H1 (cell line): ENCODE data around the gene SLC25A42. TPM values are rescaled to one million over a fixed set of nuclear protein-coding genes. Genes with fewer than 3 reads are reported as not detected.
A peak's percentile ranks its signal among the peaks of the same experiment; 100 is the strongest.

ENCODE experiments used
- CTCF ChIA-PET: fragments of 300-600 bp; sonication (Branson Sonifier 250); formaldehyde crosslinking; loops from one replicate; lab custom pipeline; 2021; ENCODE audit not compliant: partially characterized antibody; lab: Charles Lee
- POLR2A ChIA-PET: fragments of 300-600 bp; sonication (Branson Sonifier 250); formaldehyde crosslinking; loops from one replicate; lab custom pipeline; 2021; ENCODE audit warnings: inconsistent platforms; ENCODE audit not compliant: partially characterized antibody; lab: Charles Lee
- DNase-seq, 2 experiments: peaks; one replicate each; pipeline versions ENCODE4 v3.0.0 to v3.0.0-alpha.2; 2010 to 2022; ENCODE audit warnings: low spot score in 2 of 2, low read depth in 1 of 2, mixed read lengths in 1 of 2
- FAIRE-seq: peaks from 2 replicates; lab custom pipeline; 2011; peaks lifted over from hg19 to GRCh38; lab: Jason Lieb, UNC
- H2AFZ ChIP-seq: 2 replicates; pipeline ENCODE4 v1.8.1; 2012; ENCODE audit warnings: low read length, inconsistent platforms
- H2AK5ac ChIP-seq: 2 replicates; pipeline ENCODE4 v1.6.1; 2013; ENCODE audit warnings: low read depth, low read length
- H2BK120ac ChIP-seq: replicated peaks from 2 replicates; pipeline ENCODE3; 2013; ENCODE audit warnings: low read depth, low read length, inconsistent platforms
- H2BK12ac ChIP-seq: 2 replicates; pipeline ENCODE4 v1.6.1; 2013; ENCODE audit warnings: low read depth, low read length
- H2BK15ac ChIP-seq: 2 replicates; pipeline ENCODE4 v1.6.1; 2013; ENCODE audit warnings: low read length
- H2BK20ac ChIP-seq: 2 replicates; pipeline ENCODE4 v1.6.1; 2013; ENCODE audit warnings: low read length
- H2BK5ac ChIP-seq: 2 replicates; pipeline ENCODE4 v1.6.1; 2013; ENCODE audit warnings: low read depth, low read length
- H3K14ac ChIP-seq: 2 replicates; pipeline ENCODE4 v1.6.1; 2013; ENCODE audit warnings: inconsistent platforms; ENCODE audit not compliant: insufficient read length
- H3K18ac ChIP-seq: 2 replicates; pipeline ENCODE4 v1.6.1; 2013; ENCODE audit warnings: low read length; ENCODE audit errors: extremely low read depth
- H3K23ac ChIP-seq: 2 replicates; pipeline ENCODE4 v1.6.1; 2013; ENCODE audit warnings: inconsistent platforms; ENCODE audit not compliant: insufficient read length
- H3K23me2 ChIP-seq: 2 replicates; pipeline ENCODE4 v1.6.1; 2013; ENCODE audit warnings: low read depth, low read length
- H3K27ac ChIP-seq: 2 replicates; pipeline ENCODE4 v1.6.1; 2011; ENCODE audit warnings: low read depth, low read length, inconsistent platforms
- H3K27me3 ChIP-seq, 4 experiments: replicated peaks in 1 of 4; 1 replicate in 1 of 4; 2 replicates in 3 of 4; pipeline versions ENCODE4 v1.6.1 to v1.8.1; 2011 to 2013; ENCODE audit warnings: low read length in 3 of 4, mild to moderate bottlenecking in 3 of 4, inconsistent platforms in 2 of 4, mixed read lengths in 2 of 4, moderate library complexity in 1 of 4; ENCODE audit not compliant: control insufficient read depth in 3 of 4, insufficient read depth in 3 of 4; ENCODE audit errors: extremely low read depth in 1 of 4
- H3K36me3 ChIP-seq, 4 experiments: 2 replicates each; pipeline versions ENCODE4 v1.6.1 to v1.8.1; 2011 to 2013; ENCODE audit warnings: mild to moderate bottlenecking in 4 of 4, low read length in 3 of 4, moderate library complexity in 2 of 4, control low read depth in 1 of 4, inconsistent platforms in 1 of 4; ENCODE audit not compliant: insufficient read depth in 4 of 4, control insufficient read depth in 2 of 4
- H3K4ac ChIP-seq: replicated peaks from 2 replicates; pipeline ENCODE3; 2013; ENCODE audit warnings: low read length, low read depth, mixed read lengths, inconsistent platforms; ENCODE audit not compliant: insufficient read length
- H3K4me1 ChIP-seq, 4 experiments: replicated peaks in 1 of 4; 1 replicate in 1 of 4; 2 replicates in 3 of 4; pipeline versions ENCODE4 v1.6.1 to v1.8.1; 2011 to 2013; ENCODE audit warnings: low read length in 3 of 4, inconsistent platforms in 2 of 4, mixed read lengths in 1 of 4; ENCODE audit not compliant: insufficient read depth in 4 of 4, control insufficient read depth in 3 of 4
- H3K4me2 ChIP-seq, 2 experiments: 2 replicates each; pipeline versions ENCODE4 v1.6.1 to v1.8.1; 2011 to 2013; ENCODE audit warnings: low read depth in 2 of 2, low read length in 2 of 2, control low read depth in 1 of 2, inconsistent platforms in 1 of 2, mild to moderate bottlenecking in 1 of 2; ENCODE audit not compliant: insufficient read depth in 1 of 2
- H3K4me3 ChIP-seq, 4 experiments: fragments of 200-600, 300-600 bp in 1 of 4; sonication (generic), shearing (Covaris generic), sonication (Bioruptor Twin) in 1 of 4; 2 replicates each; pipeline versions ENCODE4 v1.5.1 to v1.8.1; 2011 to 2016; ENCODE audit warnings: low read length in 4 of 4, low read depth in 3 of 4, control low read depth in 2 of 4, inconsistent platforms in 2 of 4, mild to moderate bottlenecking in 2 of 4, mixed read lengths in 1 of 4, moderate library complexity in 1 of 4; ENCODE audit not compliant: insufficient read depth in 2 of 4; ENCODE audit errors: extremely low read depth in 1 of 4
- H3K56ac ChIP-seq: replicated peaks from 2 replicates; pipeline ENCODE3; 2013; ENCODE audit warnings: low read depth, mild to moderate bottlenecking, mixed read lengths, low read length, inconsistent platforms; ENCODE audit not compliant: insufficient read length
- H3K79me1 ChIP-seq: 2 replicates; pipeline ENCODE4 v1.6.1; 2013; ENCODE audit warnings: low read depth, low read length, control low read depth
- H3K79me2 ChIP-seq, 2 experiments: 2 replicates each; pipeline versions ENCODE4 v1.6.1 to v1.8.1; 2012 to 2013; ENCODE audit warnings: low read length in 2 of 2, mild to moderate bottlenecking in 2 of 2, inconsistent platforms in 1 of 2; ENCODE audit not compliant: insufficient read depth in 2 of 2, control insufficient read depth in 1 of 2
- H3K9ac ChIP-seq, 4 experiments: replicated peaks in 1 of 4; 1 replicate in 1 of 4; 2 replicates in 3 of 4; pipeline versions ENCODE4 v1.6.1 to v1.8.1; 2011 to 2013; ENCODE audit warnings: low read depth in 3 of 4, low read length in 3 of 4, control low read depth in 2 of 4, mild to moderate bottlenecking in 2 of 4, moderate library complexity in 2 of 4, inconsistent platforms in 1 of 4; ENCODE audit errors: extremely low read depth in 1 of 4
- H3K9me3 ChIP-seq, 2 experiments: 2 replicates each; pipeline versions ENCODE4 v1.6.1 to v1.8.1; 2012 to 2013; ENCODE audit warnings: mild to moderate bottlenecking in 2 of 2, moderate library complexity in 2 of 2, control low read depth in 1 of 2, inconsistent platforms in 1 of 2, low read depth in 1 of 2, low read length in 1 of 2, mixed read lengths in 1 of 2; ENCODE audit not compliant: insufficient read depth in 2 of 2
- H4K20me1 ChIP-seq, 2 experiments: replicated peaks in 1 of 2; 2 replicates each; pipeline versions ENCODE3 to v1.8.1; 2011 to 2013; ENCODE audit warnings: inconsistent platforms in 2 of 2, low read length in 2 of 2, mild to moderate bottlenecking in 1 of 2; ENCODE audit not compliant: insufficient read depth in 2 of 2, control insufficient read depth in 1 of 2
- H4K5ac ChIP-seq: 2 replicates; pipeline ENCODE4 v1.6.1; 2013; ENCODE audit warnings: low read length, low read depth, mixed read lengths, inconsistent platforms; ENCODE audit not compliant: insufficient read length
- H4K8ac ChIP-seq: 2 replicates; pipeline ENCODE4 v1.8.0; 2013; ENCODE audit warnings: mild to moderate bottlenecking, moderate library complexity, low read length, inconsistent platforms; ENCODE audit not compliant: insufficient read depth; ENCODE audit errors: extremely low read depth
- H4K91ac ChIP-seq: replicated peaks from 2 replicates; pipeline ENCODE3; 2013; ENCODE audit warnings: low read length, mixed read lengths, inconsistent platforms; ENCODE audit not compliant: insufficient read length
- SP2 ChIP-seq: IDR thresholded peaks from 2 replicates; pipeline ENCODE4 v1.6.1; 2012; ENCODE audit warnings: mild to moderate bottlenecking, low read length, inconsistent platforms
- WGBS, 2 experiments: shearing (Covaris generic) in 1 of 2; methylation state at CpG; one replicate each; pipeline versions ENCODE4 v1.1.6 to v1.1.7; 2013 to 2015; ENCODE audit warnings: low lambda C conversion rate in 2 of 2, mixed read lengths in 2 of 2, inconsistent platforms in 1 of 2, low coverage in 1 of 2, missing lambda C conversion rate in 1 of 2; ENCODE audit not compliant: insufficient replicate concordance in 2 of 2, insufficient coverage in 1 of 2, insufficient read length in 1 of 2; ENCODE audit errors: extremely low coverage in 1 of 2, missing lambda C conversion rate in 1 of 2; 5-methylcytosine and 5-hydroxymethylcytosine counted together
- polyA plus RNA-seq, 7 experiments: library from polyadenylated mRNA; depleted of rRNA in 3 of 7; stranded (reverse) in 5 of 7; unstranded in 2 of 7; fragments of >200 nt in 5 of 7; fragments of 200-250 nt in 2 of 7; gene quantifications; 1 replicate in 5 of 7; 2 replicates in 1 of 7; 4 replicates in 1 of 7; pipeline versions ENCODE4 v1.2.1 to v1.2.3, GENCODE V29; 2011 to 2013; ENCODE audit warnings: missing spikeins in 2 of 7, mixed read lengths in 2 of 7
- total RNA-seq: library from RNA; stranded (reverse); fragmentation: NEBNext Ultra II Directional; extraction: Animal tissue kit (Norgen Biotek cat#: 25700); gene quantifications from 2 replicates; pipeline ENCODE4 v1.2.1, GENCODE V29; 2021
- TF ChIP-seq, protein P1 (sequence below), 3 experiments: IDR thresholded peaks; 1 replicate in 2 of 3; 2 replicates in 1 of 3; pipeline versions ENCODE4 v1.5.1 to v1.6.1; 2011; ENCODE audit warnings: low read length in 3 of 3, mild to moderate bottlenecking in 3 of 3, inconsistent platforms in 2 of 3, low read depth in 1 of 3, moderate library complexity in 1 of 3; ENCODE audit not compliant: insufficient read depth in 1 of 3; ENCODE audit errors: control extremely low read depth in 1 of 3

SLC25A42 gene
- total and polyA plus RNA-seq, 2 of the 8 experiments (the other 6 are each of a cell fraction or from before 2014, with no cell fraction given), result 5.9 to 6.2 TPM

DNA sequence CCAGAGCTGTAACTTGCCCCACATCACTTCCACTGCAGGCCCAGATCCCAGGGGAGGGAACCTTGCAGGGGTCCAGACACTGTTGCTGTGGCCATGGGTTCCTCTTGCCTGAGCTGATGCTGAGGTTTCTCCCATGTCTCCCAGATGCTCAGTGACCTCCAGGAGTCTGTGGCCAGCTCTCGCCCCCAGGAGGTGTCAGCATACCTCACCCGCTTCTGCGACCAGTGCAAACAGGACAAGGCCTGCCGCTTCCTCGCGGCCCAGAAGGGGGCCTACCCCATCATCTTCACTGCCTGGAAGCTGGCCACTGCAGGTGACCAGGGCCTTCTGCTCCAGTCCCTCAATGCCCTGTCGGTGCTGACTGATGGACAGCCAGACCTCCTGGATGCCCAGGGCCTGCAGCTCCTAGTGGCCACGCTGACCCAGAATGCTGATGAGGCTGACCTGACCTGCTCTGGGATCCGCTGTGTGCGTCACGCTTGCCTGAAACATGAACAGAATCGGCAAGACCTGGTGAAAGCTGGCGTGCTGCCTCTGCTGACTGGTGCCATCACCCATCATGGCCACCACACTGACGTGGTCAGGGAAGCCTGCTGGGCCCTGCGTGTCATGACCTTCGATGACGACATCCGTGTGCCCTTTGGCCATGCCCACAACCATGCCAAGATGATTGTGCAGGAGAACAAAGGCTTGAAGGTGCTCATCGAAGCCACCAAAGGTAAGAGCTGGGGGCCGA lies 12.1 kb upstream of the SLC25A42 start:
- H4K20me1 ChIP-seq, result peaks cover 13 to 22% of the 10 kb centered on the region in 2 experiments
- ChIA-PET CTCF (interaction anchor here (0.6 to 6.8 kb wide), 21 partner anchors 9 to 177 kb away, joined by 3 to 58 read pairs (median 11); partner anchors contain the start of gene MEF2B), POLR2A (interaction anchor here (0.6 to 2.9 kb wide), 7 partner anchors 11 to 189 kb away, joined by 3 to 14 read pairs (median 3); partner anchors contain the start of gene SLC25A42)
- no peaks in the 10 kb centered on the region; a peak in 1 of 7 replicates for H3K27me3 ChIP-seq
- H4K91ac ChIP-seq, result no peak overlapping the region
- H2BK120ac ChIP-seq, result no peak overlapping the region
- H3K4me1 ChIP-seq, result no peaks in the 10 kb centered on the region
- H3K27ac ChIP-seq, result no peak overlapping the region
- H3K18ac ChIP-seq, result no peak overlapping the region
- no peak overlapping the region for H3K23ac ChIP-seq
- H2BK12ac ChIP-seq, result no peak overlapping the region
- peak overlapping the region; percentile 23 for H4K8ac ChIP-seq
- peaks cover 4% of the 10 kb centered on the region; the same call in 1 of the 2 replicates for H3K79me1 ChIP-seq
- H3K4ac ChIP-seq, result no peak overlapping the region
- TF ChIP-seq, protein P1, sequence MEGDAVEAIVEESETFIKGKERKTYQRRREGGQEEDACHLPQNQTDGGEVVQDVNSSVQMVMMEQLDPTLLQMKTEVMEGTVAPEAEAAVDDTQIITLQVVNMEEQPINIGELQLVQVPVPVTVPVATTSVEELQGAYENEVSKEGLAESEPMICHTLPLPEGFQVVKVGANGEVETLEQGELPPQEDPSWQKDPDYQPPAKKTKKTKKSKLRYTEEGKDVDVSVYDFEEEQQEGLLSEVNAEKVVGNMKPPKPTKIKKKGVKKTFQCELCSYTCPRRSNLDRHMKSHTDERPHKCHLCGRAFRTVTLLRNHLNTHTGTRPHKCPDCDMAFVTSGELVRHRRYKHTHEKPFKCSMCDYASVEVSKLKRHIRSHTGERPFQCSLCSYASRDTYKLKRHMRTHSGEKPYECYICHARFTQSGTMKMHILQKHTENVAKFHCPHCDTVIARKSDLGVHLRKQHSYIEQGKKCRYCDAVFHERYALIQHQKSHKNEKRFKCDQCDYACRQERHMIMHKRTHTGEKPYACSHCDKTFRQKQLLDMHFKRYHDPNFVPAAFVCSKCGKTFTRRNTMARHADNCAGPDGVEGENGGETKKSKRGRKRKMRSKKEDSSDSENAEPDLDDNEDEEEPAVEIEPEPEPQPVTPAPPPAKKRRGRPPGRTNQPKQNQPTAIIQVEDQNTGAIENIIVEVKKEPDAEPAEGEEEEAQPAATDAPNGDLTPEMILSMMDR (IDR thresholded peaks at IDR 0.05; ENCODE audit: control extremely low read depth in 1 of 3, insufficient read depth in 1 of 3, low read depth in 1 of 3, low read length in 3 of 3), result peak; percentile 14 to 27 (median 19); a peak in 3 of 4 replicates
- no peak for TF ChIP-seq SP2
- no peak overlapping the region for H2BK5ac ChIP-seq
- H3K79me2 ChIP-seq, result no peaks in the 10 kb centered on the region
- H2BK15ac ChIP-seq, result no peak overlapping the region
- no peak for DNase-seq
- peaks cover 18 to 42% (median 37%) of the 10 kb centered on the region in 4 experiments for H3K36me3 ChIP-seq
- H2BK20ac ChIP-seq, result no peak overlapping the region
- whole genome bisulfite sequencing, 2 experiments, result 94% methylated on average over 20 of the region's 20 CpGs; no CpG with 5 or more reads in 1 of the 2 experiments
- H2AFZ ChIP-seq, result no peak overlapping the region
- FAIRE-seq, result no peak
- no peak overlapping the region for H3K14ac ChIP-seq
- no peak overlapping the region for H2AK5ac ChIP-seq
- no peak overlapping the region for H3K4me3 ChIP-seq
- H3K4me2 ChIP-seq, result no peak overlapping the region
- H4K5ac ChIP-seq, result no peak overlapping the region
- H3K56ac ChIP-seq, result no peak overlapping the region
- H3K9ac ChIP-seq, result no peak overlapping the region
- no peaks in the 10 kb centered on the region for H3K23me2 ChIP-seq
- no peaks in the 10 kb centered on the region for H3K9me3 ChIP-seq
